Colonic mucosa (tissue), 4 donors: ENCODE results near the gene GPR156. TPM values are rescaled to one million over a fixed set of nuclear protein-coding genes. Genes with fewer than 3 reads are reported as not detected.

ENCODE experiments used
- DNase-seq: peaks from one replicate; pipeline ENCODE4 v3.0.0-alpha.2; 2020
- H3K27ac ChIP-seq: fragments of 200-600 bp; one replicate; pipeline ENCODE4 v1.8.0; 2021
- H3K27me3 ChIP-seq: fragments of 200-600 bp; one replicate; pipeline ENCODE4 v1.8.0; 2021
- H3K36me3 ChIP-seq: fragments of 200-600 bp; one replicate; pipeline ENCODE4 v1.8.0; 2021
- H3K4me1 ChIP-seq: fragments of 200-600 bp; one replicate; pipeline ENCODE4 v1.8.0; 2021; ENCODE audit warnings: mild to moderate bottlenecking
- H3K4me3 ChIP-seq: fragments of 200-600 bp; one replicate; pipeline ENCODE4 v1.8.0; 2021
- H3K9ac ChIP-seq, 2 donors: one replicate each; pipeline ENCODE4 v1.7.0; 2013; ENCODE audit warnings: control low read depth in 2 of 2, low read depth in 2 of 2, low read length in 2 of 2
- H3K9me3 ChIP-seq: fragments of 200-600 bp; one replicate; pipeline ENCODE4 v1.8.0; 2021
- intact Hi-C: fragments of 100-400 bp; cut with DNase I; formaldehyde crosslinking; loops from one replicate; pipeline ENCODE4 v1.14.1; 2022
- total RNA-seq, 2 donors: library from RNA; stranded (reverse); fragmentation: NEBNext Ultra II Directional in 1 of 2; extraction: Animal tissue kit (Norgen Biotek cat#: 25700) in 1 of 2; gene quantifications; one replicate each; pipeline ENCODE4 v1.2.1, GENCODE V29; 2021
- TF ChIP-seq, protein P1 (sequence below): fragments of 200-600 bp; IDR thresholded peaks from one replicate; pipeline ENCODE4 v1.8.0; 2022; ENCODE audit warnings: antibody characterized with exemption, mild to moderate bottlenecking
- donor health status: healthy.
- donor health status: DM: no; HTN: no; CAD: no.
- donor health status: DM: no; HTN: no; CAD: no.

Gene GPR156
- total RNA-seq, 2 donors from 2014 or later = 0.07 TPM; not detected in 1

DNA sequence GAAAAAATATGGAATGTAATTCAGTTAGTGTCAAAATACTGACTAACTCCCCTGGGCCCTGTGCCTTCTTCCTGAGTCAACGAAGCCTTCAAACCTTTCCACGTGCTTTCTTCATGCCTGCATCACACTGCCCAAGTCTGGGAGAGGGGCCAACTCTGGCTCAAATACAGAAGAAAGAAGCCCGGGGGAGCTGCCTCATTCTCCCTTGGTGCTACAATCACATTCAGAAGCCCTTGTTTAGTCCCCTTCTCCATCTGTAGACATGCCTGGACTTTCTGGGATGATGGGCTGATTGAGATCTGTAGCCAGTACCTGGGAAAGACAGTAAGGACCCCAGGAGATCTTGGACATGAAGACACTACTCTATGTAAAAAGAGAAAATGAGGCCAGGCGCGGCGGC lies 113.0 kb downstream of the GPR156 start:
- TF ChIP-seq, protein P1, sequence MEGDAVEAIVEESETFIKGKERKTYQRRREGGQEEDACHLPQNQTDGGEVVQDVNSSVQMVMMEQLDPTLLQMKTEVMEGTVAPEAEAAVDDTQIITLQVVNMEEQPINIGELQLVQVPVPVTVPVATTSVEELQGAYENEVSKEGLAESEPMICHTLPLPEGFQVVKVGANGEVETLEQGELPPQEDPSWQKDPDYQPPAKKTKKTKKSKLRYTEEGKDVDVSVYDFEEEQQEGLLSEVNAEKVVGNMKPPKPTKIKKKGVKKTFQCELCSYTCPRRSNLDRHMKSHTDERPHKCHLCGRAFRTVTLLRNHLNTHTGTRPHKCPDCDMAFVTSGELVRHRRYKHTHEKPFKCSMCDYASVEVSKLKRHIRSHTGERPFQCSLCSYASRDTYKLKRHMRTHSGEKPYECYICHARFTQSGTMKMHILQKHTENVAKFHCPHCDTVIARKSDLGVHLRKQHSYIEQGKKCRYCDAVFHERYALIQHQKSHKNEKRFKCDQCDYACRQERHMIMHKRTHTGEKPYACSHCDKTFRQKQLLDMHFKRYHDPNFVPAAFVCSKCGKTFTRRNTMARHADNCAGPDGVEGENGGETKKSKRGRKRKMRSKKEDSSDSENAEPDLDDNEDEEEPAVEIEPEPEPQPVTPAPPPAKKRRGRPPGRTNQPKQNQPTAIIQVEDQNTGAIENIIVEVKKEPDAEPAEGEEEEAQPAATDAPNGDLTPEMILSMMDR = no peak
- peak; percentile 14 for DNase-seq
- no peaks in the 10 kb centered on the region for H3K27me3 ChIP-seq
- no peaks in the 10 kb centered on the region for H3K9me3 ChIP-seq
- H3K9ac ChIP-seq = no peak overlapping the region
- no peak overlapping the region for H3K27ac ChIP-seq
- H3K36me3 ChIP-seq = no peaks in the 10 kb centered on the region
- intact Hi-C loops = no loop called here
- H3K4me3 ChIP-seq = no peak overlapping the region
- no peaks in the 10 kb centered on the region for H3K4me1 ChIP-seq

DNA sequence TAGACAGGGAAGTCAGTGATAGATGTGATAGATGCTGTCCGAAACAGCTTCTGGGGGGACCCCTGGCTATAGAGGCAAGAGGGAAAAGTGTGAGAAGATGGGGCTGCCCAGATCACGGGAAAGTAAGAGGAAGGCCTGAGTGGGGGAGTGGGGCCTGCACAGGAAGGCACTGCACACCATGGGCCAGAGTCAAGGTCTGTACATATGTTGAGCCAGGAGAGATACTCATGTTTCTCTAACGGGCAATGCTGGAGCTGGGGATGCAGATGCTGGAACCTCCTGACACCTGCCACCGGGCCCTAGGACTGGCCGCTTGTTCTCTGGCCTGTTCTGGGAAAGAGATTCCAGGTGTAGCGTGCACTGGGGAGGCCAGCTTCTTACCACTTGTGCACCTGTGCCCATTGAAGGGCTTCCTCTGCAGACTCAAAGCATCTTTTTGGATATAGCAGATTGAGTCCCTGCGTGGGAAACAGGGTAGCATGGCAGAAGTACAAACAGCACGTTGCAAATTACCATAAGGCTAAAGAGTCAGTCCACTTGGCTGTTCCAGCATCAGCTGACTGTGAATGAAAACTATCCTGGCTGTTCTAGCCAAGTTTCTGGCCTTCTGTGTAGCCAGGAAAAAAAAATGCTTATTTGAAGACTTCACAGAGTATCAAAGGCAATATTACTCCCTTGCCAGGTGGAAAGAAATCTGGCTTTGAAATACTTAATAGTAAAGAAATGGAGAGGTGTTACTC lies 113.7 kb downstream of the GPR156 start:
- Histone ChIP-seq H3K4me1 (no peaks in the 10 kb centered on the region), H3K9ac (no peak overlapping the region), H3K9me3 (no peaks in the 10 kb centered on the region), H3K27me3 (no peaks in the 10 kb centered on the region), H3K36me3 (no peaks in the 10 kb centered on the region), H3K27ac (no peak overlapping the region), H3K4me3 (no peak overlapping the region)
- peak; percentile 9 for DNase-seq
- intact Hi-C loops = no loop called here
- TF ChIP-seq, protein P1 = no peak

DNA sequence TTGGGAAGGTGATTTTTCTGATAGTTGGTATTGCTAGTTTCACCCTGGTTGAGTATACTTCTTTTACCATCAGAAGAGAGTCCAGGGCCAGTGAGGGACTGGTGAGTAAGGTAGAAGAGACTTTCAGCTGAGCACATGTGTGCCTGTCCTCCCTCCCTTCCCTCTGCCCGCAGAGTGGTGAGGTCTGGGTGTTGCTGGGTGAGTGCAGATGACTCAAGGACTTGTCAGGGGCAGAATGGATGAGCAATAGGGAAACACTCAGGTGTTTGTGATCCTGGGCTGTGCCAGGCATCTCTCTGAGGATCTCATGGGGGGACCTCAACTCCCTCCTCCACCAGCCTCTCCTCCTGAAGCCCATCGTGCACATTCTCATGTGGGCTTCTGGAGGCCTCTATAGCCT lies 114.8 kb downstream of the GPR156 start:
- intact Hi-C loops = no loop called here
- no peak overlapping the region for H3K9ac ChIP-seq
- H3K27ac ChIP-seq = no peak overlapping the region

DNA sequence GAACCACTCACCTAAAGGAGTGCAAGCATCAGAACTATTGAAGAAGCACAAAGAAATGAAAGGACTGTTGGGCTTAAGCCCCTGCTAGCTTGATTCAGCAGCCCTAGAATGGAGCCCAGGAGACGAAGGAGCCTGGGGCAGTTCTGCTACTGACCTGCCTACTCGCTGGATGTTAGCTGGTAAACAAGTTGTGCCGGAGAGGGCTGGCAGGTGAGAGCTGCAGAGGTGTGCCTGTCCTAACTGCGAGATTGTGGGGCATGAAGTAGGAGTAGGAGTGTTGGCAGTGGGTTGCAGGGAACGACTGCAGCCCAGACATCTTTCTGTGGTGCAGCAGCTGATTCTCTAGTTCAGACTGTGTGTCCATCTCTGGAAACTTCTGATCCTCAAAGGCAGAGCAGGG lies 115.6 kb downstream of the GPR156 start:
- no peaks in the 10 kb centered on the region for H3K9me3 ChIP-seq
- no peak overlapping the region for H3K9ac ChIP-seq
- no peaks in the 10 kb centered on the region for H3K4me1 ChIP-seq
- H3K4me3 ChIP-seq = no peak overlapping the region
- TF ChIP-seq, protein P1 = no peak
- intact Hi-C loops = no loop called here
- no peak for DNase-seq
- H3K36me3 ChIP-seq = no peaks in the 10 kb centered on the region
- no peak overlapping the region for H3K27ac ChIP-seq
- H3K27me3 ChIP-seq = no peaks in the 10 kb centered on the region

More for the DNA sequence above, 114.8 kb downstream of the GPR156 start:
- TF ChIP-seq, protein P1 = no peak
- Histone ChIP-seq H3K27me3 (no peaks in the 10 kb centered on the region), H3K4me1 (no peaks in the 10 kb centered on the region), H3K9me3 (no peaks in the 10 kb centered on the region), H3K4me3 (no peak overlapping the region), H3K36me3 (no peaks in the 10 kb centered on the region)
- no peak for DNase-seq

DNA sequence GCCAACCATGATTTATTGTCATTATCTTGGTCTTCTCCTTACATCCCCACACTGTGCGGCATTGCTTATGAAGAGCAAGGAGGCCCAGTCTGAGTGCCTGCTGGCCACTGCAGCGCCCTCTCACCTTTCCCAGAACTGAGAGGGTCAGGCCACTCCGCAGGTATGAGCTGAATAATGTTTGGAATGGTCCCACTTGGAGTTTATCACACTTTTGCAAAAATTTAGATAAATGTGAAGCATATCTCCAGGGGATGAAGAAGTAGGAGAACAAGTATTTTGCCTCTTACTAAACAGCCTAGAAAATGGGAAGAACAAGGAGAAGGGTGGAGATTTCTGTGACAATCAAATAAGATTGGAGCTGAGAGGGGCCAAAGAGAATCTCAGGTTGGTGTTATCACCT lies 116.4 kb downstream of the GPR156 start:
- no peaks in the 10 kb centered on the region for H3K9me3 ChIP-seq
- H3K4me1 ChIP-seq = no peaks in the 10 kb centered on the region
- intact Hi-C loops = no loop called here
- no peak for DNase-seq
- no peak overlapping the region for H3K9ac ChIP-seq
- TF ChIP-seq, protein P1 = no peak
- no peak overlapping the region for H3K4me3 ChIP-seq
- H3K27me3 ChIP-seq = no peaks in the 10 kb centered on the region
- no peak overlapping the region for H3K27ac ChIP-seq
- H3K36me3 ChIP-seq = no peaks in the 10 kb centered on the region
